Prostate gland (tissue), 2 donors: ENCODE measurements around the gene CRYGD.

ENCODE experiments used
- POLR2A ChIP-seq: fragments of 450-650 bp; IDR thresholded peaks from one replicate; pipeline ENCODE4 v1.6.1; 2016; ENCODE audit warnings: antibody characterized with exemption, mild to moderate bottlenecking
- TF ChIP-seq, protein P1 (sequence below), 4 experiments: fragments of 200-600 bp in 2 of 4; fragments of 450-650 bp in 2 of 4; sonication (generic) in 2 of 4; IDR thresholded peaks; 1 replicate in 3 of 4; 2 replicates in 1 of 4; pipeline ENCODE4 v1.5.1; 2016 to 2019; ENCODE audit warnings: antibody characterized with exemption in 4 of 4, mild to moderate bottlenecking in 2 of 4, moderate library complexity in 2 of 4

DNA sequence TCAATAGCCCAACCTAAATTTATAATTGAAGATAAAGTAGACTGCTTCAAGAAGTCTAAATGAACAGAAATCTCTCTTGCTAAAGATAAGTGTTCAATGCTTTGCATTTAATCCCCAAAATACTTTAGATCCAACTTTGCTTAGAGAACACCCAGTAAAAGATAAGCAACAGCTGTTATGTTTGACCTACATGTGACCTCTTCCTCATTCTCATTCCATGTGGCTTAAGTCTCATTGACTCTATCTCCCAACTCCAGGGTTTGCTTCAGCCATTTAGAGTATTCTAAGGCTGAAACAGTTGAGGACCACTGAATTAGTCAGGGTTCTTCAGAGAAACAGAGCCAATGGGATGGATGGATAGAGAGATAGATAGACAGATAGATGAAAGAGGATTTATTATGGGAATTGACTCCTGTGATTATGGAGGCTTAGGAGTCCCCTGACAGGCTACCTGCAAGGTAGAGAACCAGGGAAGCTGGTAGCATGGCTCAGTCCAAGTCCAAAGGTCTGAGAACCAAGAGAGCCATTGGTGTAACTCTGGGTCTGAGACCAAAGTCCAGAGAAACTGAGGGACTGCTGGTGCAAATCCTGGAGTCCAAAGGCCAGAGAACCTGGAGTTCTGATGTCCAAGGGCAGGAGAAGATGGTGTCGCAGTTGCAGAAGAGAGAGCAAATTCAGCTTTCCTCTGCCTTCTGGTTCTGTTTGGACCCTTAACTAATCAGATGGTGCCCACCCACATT, 32.1 kb downstream of the CRYGD start:
- TF ChIP-seq POLR2A: no peak
- TF ChIP-seq, protein P1, sequence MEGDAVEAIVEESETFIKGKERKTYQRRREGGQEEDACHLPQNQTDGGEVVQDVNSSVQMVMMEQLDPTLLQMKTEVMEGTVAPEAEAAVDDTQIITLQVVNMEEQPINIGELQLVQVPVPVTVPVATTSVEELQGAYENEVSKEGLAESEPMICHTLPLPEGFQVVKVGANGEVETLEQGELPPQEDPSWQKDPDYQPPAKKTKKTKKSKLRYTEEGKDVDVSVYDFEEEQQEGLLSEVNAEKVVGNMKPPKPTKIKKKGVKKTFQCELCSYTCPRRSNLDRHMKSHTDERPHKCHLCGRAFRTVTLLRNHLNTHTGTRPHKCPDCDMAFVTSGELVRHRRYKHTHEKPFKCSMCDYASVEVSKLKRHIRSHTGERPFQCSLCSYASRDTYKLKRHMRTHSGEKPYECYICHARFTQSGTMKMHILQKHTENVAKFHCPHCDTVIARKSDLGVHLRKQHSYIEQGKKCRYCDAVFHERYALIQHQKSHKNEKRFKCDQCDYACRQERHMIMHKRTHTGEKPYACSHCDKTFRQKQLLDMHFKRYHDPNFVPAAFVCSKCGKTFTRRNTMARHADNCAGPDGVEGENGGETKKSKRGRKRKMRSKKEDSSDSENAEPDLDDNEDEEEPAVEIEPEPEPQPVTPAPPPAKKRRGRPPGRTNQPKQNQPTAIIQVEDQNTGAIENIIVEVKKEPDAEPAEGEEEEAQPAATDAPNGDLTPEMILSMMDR (IDR thresholded peaks at IDR 0.05): no peak
